Measurements from ENCODE around the gene SPRED2. TPM values are rescaled to one million over a fixed set of nuclear protein-coding genes. Genes with fewer than 3 reads are reported as not detected.

SPRED2 gene
- total RNA-seq, 1 donor from 2014 or later: 54.5 TPM

GRCh38 chr2:65434592-65435241 is 2.3 kb upstream of the SPRED2 start:
- H3K4me3 Mint-ChIP-seq (ENCODE audit: unreplicated experiment): peak overlapping the region; percentile 83
- no peaks in the 10 kb centered on the region for H3K36me3 Mint-ChIP-seq (ENCODE audit: unreplicated experiment)
- peaks cover 27% of the 10 kb centered on the region for H3K4me1 Mint-ChIP-seq (ENCODE audit: low read depth, unreplicated experiment)
- peaks cover 24% of the 10 kb centered on the region for H3K9me3 Mint-ChIP-seq (ENCODE audit: unreplicated experiment)
- peaks cover 11% of the 10 kb centered on the region for H3K27me3 Mint-ChIP-seq (ENCODE audit: unreplicated experiment)
- DNase-seq: no peak
- no peak overlapping the region for H3K27ac Mint-ChIP-seq (ENCODE audit: unreplicated experiment)
- TF ChIP-seq CTCF (IDR thresholded peaks at IDR 0.05; ENCODE audit: partially characterized antibody, unreplicated experiment): no peak

GRCh38 chr2:65431421-65432226 is 775 bp downstream of the SPRED2 start:
- peaks cover 14% of the 10 kb centered on the region for H3K27me3 Mint-ChIP-seq (ENCODE audit: unreplicated experiment)
- peak overlapping the region; percentile 91 for H3K27ac Mint-ChIP-seq (ENCODE audit: unreplicated experiment)
- H3K36me3 Mint-ChIP-seq (ENCODE audit: unreplicated experiment): no peaks in the 10 kb centered on the region
- H3K9me3 Mint-ChIP-seq (ENCODE audit: unreplicated experiment): peaks cover 22% of the 10 kb centered on the region
- peak overlapping the region; percentile 84 for H3K4me3 Mint-ChIP-seq (ENCODE audit: unreplicated experiment)
- no peak for TF ChIP-seq CTCF (IDR thresholded peaks at IDR 0.05; ENCODE audit: partially characterized antibody, unreplicated experiment)
- peak; percentile 64 for DNase-seq
- peaks cover 31% of the 10 kb centered on the region for H3K4me1 Mint-ChIP-seq (ENCODE audit: low read depth, unreplicated experiment)

- Mint-ChIP-seq H3K4me3 (ENCODE audit: unreplicated experiment) (peak overlapping the region; percentile 92), H3K4me1 (ENCODE audit: low read depth, unreplicated experiment) (peaks cover 35% of the 10 kb centered on the region), H3K27ac (ENCODE audit: unreplicated experiment) (peak overlapping the region; percentile 92), H3K27me3 (ENCODE audit: unreplicated experiment) (peaks cover 14% of the 10 kb centered on the region), H3K36me3 (ENCODE audit: unreplicated experiment) (no peaks in the 10 kb centered on the region), H3K9me3 (ENCODE audit: unreplicated experiment) (peaks cover 20% of the 10 kb centered on the region)
- TF ChIP-seq CTCF (IDR thresholded peaks at IDR 0.05; ENCODE audit: partially characterized antibody, unreplicated experiment): no peak
- peak; percentile 74 for DNase-seq
Measured at GRCh38 chr2:65430603-65431420, 1.6 kb downstream of the SPRED2 start.

GRCh38 chr2:65429786-65430602 is 2.4 kb downstream of the SPRED2 start:
- H3K27ac Mint-ChIP-seq (ENCODE audit: unreplicated experiment): peak overlapping the region; percentile 92
- H3K27me3 Mint-ChIP-seq (ENCODE audit: unreplicated experiment): peaks cover 14% of the 10 kb centered on the region
- no peak for TF ChIP-seq CTCF (IDR thresholded peaks at IDR 0.05; ENCODE audit: partially characterized antibody, unreplicated experiment)

More at GRCh38 chr2:65429786-65430602, 2.4 kb downstream of the SPRED2 start:
- DNase-seq: peak; percentile 39
- Mint-ChIP-seq H3K36me3 (ENCODE audit: unreplicated experiment) (no peaks in the 10 kb centered on the region), H3K4me1 (ENCODE audit: low read depth, unreplicated experiment) (peaks cover 31% of the 10 kb centered on the region), H3K4me3 (ENCODE audit: unreplicated experiment) (peak overlapping the region; percentile 92), H3K9me3 (ENCODE audit: unreplicated experiment) (peaks cover 19% of the 10 kb centered on the region)

All from glutamatergic neuron (in vitro differentiated cells).